HCT116 (cell line): ENCODE measurements around the gene OGFOD2. TPM values are rescaled to one million over a fixed set of nuclear protein-coding genes. Genes with fewer than 3 reads are reported as not detected.
A peak's percentile ranks its signal among the peaks of the same experiment; 100 is the strongest.

Experiments
- ATAC-seq: fragments of 200-7000 bp; cut with Tn5 transposase; 2 replicates; pipeline ENCODE4 v1.9.1; 2020; ENCODE audit warnings: mild to moderate bottlenecking, moderate library complexity
- BruUV-seq: library from RNA; stranded (reverse); fragments of 400-500 nt; replicated peaks from 2 replicates; lab custom pipeline; 2021; lab: Mats Ljungman, UMichigan
- CTCF ChIA-PET: fragments of 300-600 bp; sonication (Branson Sonifier 250); formaldehyde crosslinking; loops from one replicate; lab custom pipeline; 2021; ENCODE audit warnings: antibody characterized with exemption; lab: Charles Lee
- POLR2A ChIA-PET: fragments of 300-600, 350-600 bp; sonication (Branson Sonifier 250); formaldehyde crosslinking; loops from one replicate; lab custom pipeline; 2021; ENCODE audit warnings: antibody characterized with exemption; lab: Charles Lee
- RAD21 ChIA-PET, 2 experiments: fragments of 300-600 bp; sonication (Branson Sonifier 250); formaldehyde crosslinking; loops; one replicate each; lab custom pipeline; 2023; ENCODE audit warnings: low total read pairs in 2 of 2; ENCODE audit not compliant: uncharacterized antibody in 2 of 2, unreplicated experiment in 2 of 2, low non-redundant PET in 1 of 2; lab: Charles Lee
- DNase-seq: peaks from one replicate; pipeline ENCODE4 v3.0.0-alpha.2; 2010; ENCODE audit warnings: low read depth, low spot score
- H2AFZ ChIP-seq: fragments of 200-600 bp; shearing (Covaris generic), sonication (generic); 2 replicates; pipeline ENCODE4 v1.6.1; 2017; ENCODE audit warnings: low read depth, mixed run types, mixed read lengths, antibody characterized with exemption, low read length; ENCODE audit not compliant: poor library complexity, severe bottlenecking
- H3K27ac ChIP-seq: 2 replicates; pipeline ENCODE4 v1.5.1; 2012; ENCODE audit warnings: low read depth, low read length
- H3K27me3 ChIP-seq: fragments of 200-600 bp; sonication (generic); 2 replicates; pipeline ENCODE4 v1.6.1; 2016; ENCODE audit warnings: mixed run types, low read length, mixed read lengths; ENCODE audit not compliant: insufficient read depth
- H3K36me3 ChIP-seq, 2 experiments: fragments of 200-500 bp in 1 of 2; fragments of 200-600 bp in 1 of 2; sonication (Bioruptor generic) in 1 of 2; sonication (generic) in 1 of 2; 2 replicates each; pipeline versions ENCODE4 v1.5.1 to v1.6.1; 2014 to 2016; ENCODE audit warnings: low read length in 2 of 2, inconsistent platforms in 1 of 2, mixed read lengths in 1 of 2, mixed run types in 1 of 2; ENCODE audit not compliant: insufficient read depth in 2 of 2, control insufficient read depth in 1 of 2
- H3K4me1 ChIP-seq, 2 experiments: fragments of 200-600 bp in 1 of 2; sonication (generic) in 1 of 2; 2 replicates each; pipeline versions ENCODE4 v1.5.1 to v1.6.1; 2012 to 2017; ENCODE audit warnings: low read length in 2 of 2, inconsistent platforms in 1 of 2, mild to moderate bottlenecking in 1 of 2, mixed read lengths in 1 of 2, mixed run types in 1 of 2, moderate library complexity in 1 of 2; ENCODE audit not compliant: insufficient read depth in 2 of 2, control insufficient read depth in 1 of 2
- H3K4me2 ChIP-seq: fragments of 200-600 bp; sonication (generic); 2 replicates; pipeline ENCODE4 v1.6.1; 2017; ENCODE audit warnings: mixed run types, low read length, mixed read lengths
- H3K4me3 ChIP-seq, 2 experiments: fragments of 200-600 bp in 1 of 2; sonication (generic) in 1 of 2; replicated peaks in 1 of 2; 2 replicates each; pipeline ENCODE4 v1.5.1; 2011 to 2016; ENCODE audit warnings: low read length in 2 of 2, control low read depth in 1 of 2, low read depth in 1 of 2, mild to moderate bottlenecking in 1 of 2, mixed read lengths in 1 of 2, mixed run types in 1 of 2
- H3K79me2 ChIP-seq: fragments of 200-600 bp; sonication (generic); 2 replicates; pipeline ENCODE4 v1.6.1; 2017; ENCODE audit warnings: mild to moderate bottlenecking, mixed run types, low read length, moderate library complexity, mixed read lengths; ENCODE audit not compliant: insufficient read depth
- H3K9ac ChIP-seq: fragments of 200-600 bp; sonication (generic); 2 replicates; pipeline ENCODE4 v1.6.1; 2016; ENCODE audit warnings: low read length, mixed read lengths
- H3K9me2 ChIP-seq: fragments of 200-600 bp; sonication (generic), shearing (Covaris generic); 2 replicates; pipeline ENCODE4 v1.6.1; 2017; ENCODE audit warnings: mixed run types, mild to moderate bottlenecking, moderate library complexity; ENCODE audit not compliant: insufficient read depth
- H3K9me3 ChIP-seq, 2 experiments: fragments of 200-500 bp in 1 of 2; fragments of 200-600 bp in 1 of 2; sonication (Bioruptor generic) in 1 of 2; sonication (generic) in 1 of 2; 2 replicates each; pipeline ENCODE4 v1.6.1; 2014 to 2017; ENCODE audit warnings: low read length in 2 of 2, mixed read lengths in 2 of 2, inconsistent platforms in 1 of 2, low read depth in 1 of 2, mild to moderate bottlenecking in 1 of 2, mixed run types in 1 of 2, moderate library complexity in 1 of 2; ENCODE audit not compliant: control insufficient read depth in 1 of 2, insufficient read depth in 1 of 2
- H4K20me1 ChIP-seq: fragments of 200-600 bp; sonication (generic), shearing (Covaris generic); 2 replicates; pipeline ENCODE4 v1.6.1; 2017; ENCODE audit warnings: mixed run types, mild to moderate bottlenecking, moderate library complexity; ENCODE audit not compliant: insufficient read depth
- CBX3 ChIP-seq: IDR thresholded peaks from 2 replicates; pipeline ENCODE4 v1.6.1; 2012; ENCODE audit warnings: low read depth
- CEBPB ChIP-seq: IDR thresholded peaks from 2 replicates; pipeline ENCODE4 v1.6.1; 2012; ENCODE audit warnings: low read depth
- ELF1 ChIP-seq: IDR thresholded peaks from 2 replicates; pipeline ENCODE4 v1.6.1; 2012; ENCODE audit warnings: low read depth, borderline replicate concordance
- EZH2 ChIP-seq: fragments of 200-600 bp; sonication (generic); IDR thresholded peaks from 2 replicates; pipeline ENCODE4 v1.6.1; 2017; ENCODE audit warnings: antibody characterized with exemption, mixed run types
- EZH2phosphoT487 ChIP-seq: fragments of 200-600 bp; IDR thresholded peaks from 2 replicates; pipeline ENCODE4 v1.6.1; 2018; ENCODE audit warnings: antibody characterized with exemption, borderline replicate concordance
- FOSL1 ChIP-seq: IDR thresholded peaks from 2 replicates; pipeline ENCODE4 v1.6.1; 2012; ENCODE audit warnings: low read depth
- POLR2A ChIP-seq: IDR thresholded peaks from 2 replicates; pipeline ENCODE4 v1.7.0; 2011; ENCODE audit warnings: borderline replicate concordance; ENCODE audit not compliant: insufficient read depth, insufficient read length; ENCODE audit errors: extremely low read depth
- POLR2AphosphoS5 ChIP-seq: IDR thresholded peaks from 2 replicates; pipeline ENCODE4 v1.6.1; 2011; ENCODE audit warnings: mild to moderate bottlenecking, low read depth, low read length, moderate library complexity
- RAD21 ChIP-seq: IDR thresholded peaks from 2 replicates; pipeline ENCODE4 v1.6.1; 2012; ENCODE audit warnings: low read depth, mild to moderate bottlenecking
- TCF7L2 ChIP-seq: IDR thresholded peaks from 2 replicates; pipeline ENCODE4 v1.7.0; 2011; ENCODE audit warnings: borderline replicate concordance, inconsistent platforms; ENCODE audit not compliant: insufficient read depth, insufficient read length; ENCODE audit errors: extremely low read depth
- YY1 ChIP-seq: IDR thresholded peaks from 2 replicates; pipeline ENCODE4 v1.6.1; 2011; ENCODE audit warnings: low read length, low read depth, moderate library complexity, mild to moderate bottlenecking; ENCODE audit not compliant: insufficient replicate concordance; ENCODE audit errors: extremely low read depth
- ZBTB33 ChIP-seq: IDR thresholded peaks from 2 replicates; pipeline ENCODE4 v1.6.1; 2011; ENCODE audit warnings: mild to moderate bottlenecking, low read length, moderate library complexity; ENCODE audit not compliant: insufficient replicate concordance; ENCODE audit errors: extremely low read depth
- intact Hi-C: fragments of 100-400 bp; cut with micrococcal nuclease; formaldehyde crosslinking; loops from 2 replicates; pipeline ENCODE4 v1.10.0; 2022
- total RNA-seq: library from RNA; stranded (reverse); gene quantifications from one replicate; pipeline ENCODE4 v1.2.1, GENCODE V29; 2021; ENCODE audit not compliant: unreplicated experiment
- TF ChIP-seq, protein P1 (sequence below): IDR thresholded peaks from 2 replicates; pipeline ENCODE4 v1.6.1; 2012; ENCODE audit warnings: low read depth

Gene OGFOD2
- total RNA-seq, 1 experiment from 2014 or later, result 29.5 TPM

DNA sequence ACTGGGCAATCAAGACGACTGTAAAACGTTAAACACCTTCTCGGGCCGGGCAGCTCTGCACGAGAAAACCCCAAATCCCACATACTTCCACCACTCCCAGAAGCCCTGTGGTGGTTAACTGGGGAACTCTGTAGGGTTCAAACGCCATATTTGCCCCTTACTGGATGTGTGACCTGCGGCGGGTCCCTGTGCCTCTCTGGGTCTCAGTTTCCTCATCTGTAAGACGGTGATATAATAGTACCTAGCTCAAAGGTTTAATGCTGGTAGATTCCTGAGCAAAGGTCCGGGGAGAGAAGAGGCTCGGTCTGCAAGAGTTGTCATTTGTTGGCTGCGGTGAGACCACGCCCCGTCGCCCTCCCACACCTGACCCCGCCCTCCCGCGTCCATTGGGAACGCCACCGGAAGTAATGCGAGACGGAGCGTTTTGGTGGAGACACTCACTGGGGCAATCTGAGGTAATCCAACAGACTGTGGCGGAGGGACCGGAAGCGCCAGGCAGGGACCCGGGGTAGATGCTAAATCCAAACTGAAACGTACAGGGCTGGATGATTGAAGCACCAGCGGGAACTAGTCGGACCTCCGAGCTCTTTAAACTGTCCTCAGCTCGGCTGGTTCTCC, 661 bp upstream of the OGFOD2 start:
- H3K9me2 ChIP-seq, result no peaks in the 10 kb centered on the region
- peak overlapping the region; percentile 87 for H3K27ac ChIP-seq
- peak overlapping the region; percentile 85 for H2AFZ ChIP-seq
- H4K20me1 ChIP-seq, result no peaks in the 10 kb centered on the region
- H3K4me2 ChIP-seq, result peak overlapping the region; percentile 100
- H3K36me3 ChIP-seq, result peaks cover 0 to 7% of the 10 kb centered on the region in 2 experiments; a peak in 1 of 4 replicates
- no peaks in the 10 kb centered on the region for H3K27me3 ChIP-seq
- TF ChIP-seq POLR2A (peak; percentile 79), CEBPB (no peak), FOSL1 (no peak), ZBTB33 (peak; percentile 62), YY1 (peak; percentile 88), ELF1 (no peak), RAD21 (no peak), EZH2 (no peak), TCF7L2 (peak; percentile 23), CBX3 (no peak), EZH2phosphoT487 (no peak), POLR2AphosphoS5 (peak; percentile 93)
- TF ChIP-seq, protein P1, sequence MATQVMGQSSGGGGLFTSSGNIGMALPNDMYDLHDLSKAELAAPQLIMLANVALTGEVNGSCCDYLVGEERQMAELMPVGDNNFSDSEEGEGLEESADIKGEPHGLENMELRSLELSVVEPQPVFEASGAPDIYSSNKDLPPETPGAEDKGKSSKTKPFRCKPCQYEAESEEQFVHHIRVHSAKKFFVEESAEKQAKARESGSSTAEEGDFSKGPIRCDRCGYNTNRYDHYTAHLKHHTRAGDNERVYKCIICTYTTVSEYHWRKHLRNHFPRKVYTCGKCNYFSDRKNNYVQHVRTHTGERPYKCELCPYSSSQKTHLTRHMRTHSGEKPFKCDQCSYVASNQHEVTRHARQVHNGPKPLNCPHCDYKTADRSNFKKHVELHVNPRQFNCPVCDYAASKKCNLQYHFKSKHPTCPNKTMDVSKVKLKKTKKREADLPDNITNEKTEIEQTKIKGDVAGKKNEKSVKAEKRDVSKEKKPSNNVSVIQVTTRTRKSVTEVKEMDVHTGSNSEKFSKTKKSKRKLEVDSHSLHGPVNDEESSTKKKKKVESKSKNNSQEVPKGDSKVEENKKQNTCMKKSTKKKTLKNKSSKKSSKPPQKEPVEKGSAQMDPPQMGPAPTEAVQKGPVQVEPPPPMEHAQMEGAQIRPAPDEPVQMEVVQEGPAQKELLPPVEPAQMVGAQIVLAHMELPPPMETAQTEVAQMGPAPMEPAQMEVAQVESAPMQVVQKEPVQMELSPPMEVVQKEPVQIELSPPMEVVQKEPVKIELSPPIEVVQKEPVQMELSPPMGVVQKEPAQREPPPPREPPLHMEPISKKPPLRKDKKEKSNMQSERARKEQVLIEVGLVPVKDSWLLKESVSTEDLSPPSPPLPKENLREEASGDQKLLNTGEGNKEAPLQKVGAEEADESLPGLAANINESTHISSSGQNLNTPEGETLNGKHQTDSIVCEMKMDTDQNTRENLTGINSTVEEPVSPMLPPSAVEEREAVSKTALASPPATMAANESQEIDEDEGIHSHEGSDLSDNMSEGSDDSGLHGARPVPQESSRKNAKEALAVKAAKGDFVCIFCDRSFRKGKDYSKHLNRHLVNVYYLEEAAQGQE, result no peak
- TSS peak; percentile 90 for BruUV-seq
- H3K9ac ChIP-seq, result peak overlapping the region; percentile 98
- POLR2A ChIA-PET, result interaction anchor here (1.2 to 2.4 kb wide), 3 partner anchors 8 to 258 kb away, joined by 4 to 19 read pairs (median 5); partner anchors contain the start of genes ABCB9, MPHOSPH9 and MTRFR
- RAD21 ChIA-PET, result interaction anchor here in 1 of 2 experiments (0.9 to 1.3 kb wide), 2 partner anchors 258 to 264 kb away, joined by 3 read pairs; partner anchors contain the start of genes MPHOSPH9 and MTRFR
- peaks cover 10 to 18% of the 10 kb centered on the region in 2 experiments for H3K4me1 ChIP-seq
- intact Hi-C loops, result loop anchor here (2.0 to 10.0 kb wide), 3 partner anchors 170 to 628 kb away; partner anchors contain the start of genes DDX55, MPHOSPH9 and MTRFR
- H3K9me3 ChIP-seq, result no peaks in the 10 kb centered on the region
- ATAC-seq (peak; percentile 83), DNase-seq (peak; percentile 97)
- peaks cover 27% of the 10 kb centered on the region for H3K79me2 ChIP-seq
- CTCF ChIA-PET, result interaction anchor here (1.9 to 2.8 kb wide), 2 partner anchors 259 to 264 kb away, joined by 7 to 9 read pairs; partner anchors contain the start of genes MPHOSPH9 and MTRFR
- H3K4me3 ChIP-seq, result peak overlapping the region; percentile 87
